Activated CD4-positive, alpha-beta T cell treated with anti-CD3 and anti-CD28 coated beads, Interleukin-2, amount 50 U/mL, for 16 hours (primary cell): ENCODE measurements around the gene GUCY2F.

Experiments
- DNase-seq: peaks from one replicate; pipeline ENCODE4 v3.0.0-alpha.2; 2020

GUCY2F gene

GRCh38 chrX:109481986-109482385 is at the start of gene GUCY2F:
GUCY2F (minus strand) TSS chrX:109482086; CDS start chrX:109475936, 6,150 bp downstream.
- DNase-seq = no peak

GRCh38 chrX:109519001-109519400 is 37.1 kb upstream of the GUCY2F start:
- DNase-seq = no peak

GRCh38 chrX:109511113-109511512 is 29.2 kb upstream of the GUCY2F start:
- no peak for DNase-seq

- no peak for DNase-seq
Measured at GRCh38 chrX:109508915-109509314, 27.0 kb upstream of the GUCY2F start.

- DNase-seq = no peak
Measured at GRCh38 chrX:109501176-109501575, 19.3 kb upstream of the GUCY2F start.

- DNase-seq = no peak
Measured at GRCh38 chrX:109498434-109498833, 16.5 kb upstream of the GUCY2F start.

- DNase-seq = no peak
Measured at GRCh38 chrX:109489174-109489573, 7.3 kb upstream of the GUCY2F start.

GRCh38 chrX:109487640-109488039 is 5.8 kb upstream of the GUCY2F start:
- DNase-seq = no peak

GRCh38 chrX:109485470-109486340 is 3.8 kb upstream of the GUCY2F start:
- peak; percentile 78 for DNase-seq

GRCh38 chrX:109484886-109485285 is 3.0 kb upstream of the GUCY2F start:
- no peak for DNase-seq

- no peak for DNase-seq
Measured at GRCh38 chrX:109475174-109475891, 6.6 kb downstream of the GUCY2F start.

GRCh38 chrX:109472939-109473735 is 8.7 kb downstream of the GUCY2F start:
- DNase-seq = peak; percentile 6

- DNase-seq = no peak
Measured at GRCh38 chrX:109464231-109464630, 17.7 kb downstream of the GUCY2F start.

- no peak for DNase-seq
Measured at GRCh38 chrX:109463784-109464183, 18.1 kb downstream of the GUCY2F start.

GRCh38 chrX:109448282-109448938 is 33.5 kb downstream of the GUCY2F start:
- no peak for DNase-seq

- no peak for DNase-seq
Measured at GRCh38 chrX:109441266-109441665, 40.6 kb downstream of the GUCY2F start.

GRCh38 chrX:109440475-109440874 is 41.4 kb downstream of the GUCY2F start:
- DNase-seq = peak; percentile 13

GRCh38 chrX:109409181-109409580 is 72.7 kb downstream of the GUCY2F start:
- no peak for DNase-seq

- no peak for DNase-seq
Measured at GRCh38 chrX:109403922-109404321, 78.0 kb downstream of the GUCY2F start.

- no peak for DNase-seq
Measured at GRCh38 chrX:109399831-109400230, 82.1 kb downstream of the GUCY2F start.

- no peak for DNase-seq
Measured at GRCh38 chrX:109398833-109399232, 83.1 kb downstream of the GUCY2F start.

GRCh38 chrX:109398061-109398460 is 83.8 kb downstream of the GUCY2F start:
- no peak for DNase-seq

- peak; percentile 5 for DNase-seq
Measured at GRCh38 chrX:109393859-109394258, 88.0 kb downstream of the GUCY2F start.
